ENCODE results near the gene UNC79.
A peak's percentile ranks its signal among the peaks of the same experiment; 100 is the strongest.
"Not testable (repeated sequence)": the region's sequence is repeated elsewhere in the genome, so short reads cannot be mapped to it uniquely, and the experiment has no call there.

Gene UNC79

GRCh38 chr14:93496856-93497741 lies 66.4 kb downstream of the UNC79 start:
- DNase-seq, result no peak

DNA sequence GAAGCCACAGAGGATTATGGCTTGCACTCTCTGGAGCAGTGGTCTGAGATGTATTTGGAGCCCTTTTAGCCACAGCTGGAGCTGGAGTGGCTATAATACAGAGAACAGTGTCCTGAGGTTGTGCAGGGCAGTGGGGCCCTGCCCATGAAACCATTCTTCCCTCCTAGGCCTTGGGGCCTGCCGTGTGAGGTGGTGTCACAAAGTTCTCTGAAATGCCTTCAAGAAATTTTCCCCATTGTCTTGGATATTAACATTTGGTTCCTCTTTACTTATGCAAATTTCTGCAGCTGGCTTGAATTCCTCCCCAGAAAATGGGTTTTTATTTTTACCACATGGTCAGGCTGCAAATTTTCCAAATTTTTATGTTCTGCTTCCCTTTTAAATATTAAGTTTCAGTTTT lies 79.3 kb downstream of the UNC79 start:
- no peak for DNase-seq

- no peak for DNase-seq
These were observed 80.3 kb downstream of the UNC79 start for GRCh38 chr14:93511001-93511400.

DNA sequence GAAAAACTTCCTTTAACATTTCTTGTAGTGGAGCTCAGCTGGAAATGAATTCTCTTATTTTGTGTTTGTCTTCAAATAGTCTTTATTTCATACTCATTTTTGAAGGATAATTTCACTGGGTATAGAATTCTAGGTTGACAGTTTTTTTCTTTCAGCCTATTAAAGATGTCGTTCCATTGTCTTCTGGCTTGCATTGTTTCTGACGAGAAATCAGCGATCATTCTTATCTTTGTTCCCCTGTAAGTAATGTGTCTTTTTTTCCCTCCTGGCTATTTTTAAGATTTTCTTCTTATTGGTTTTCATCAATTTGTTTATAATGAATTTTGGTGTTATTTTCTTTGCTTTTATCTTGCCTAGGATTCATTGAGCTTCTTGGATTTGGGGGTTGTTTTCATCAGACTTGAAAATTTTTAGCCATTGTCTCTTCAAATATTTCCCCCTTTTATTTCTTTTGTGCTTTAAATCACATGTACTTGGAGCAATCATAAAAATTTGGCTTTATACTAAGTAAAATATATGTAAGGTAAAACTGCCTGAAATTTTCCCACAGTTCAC lies 89.4 kb downstream of the UNC79 start:
- DNase-seq, result no peak

DNA sequence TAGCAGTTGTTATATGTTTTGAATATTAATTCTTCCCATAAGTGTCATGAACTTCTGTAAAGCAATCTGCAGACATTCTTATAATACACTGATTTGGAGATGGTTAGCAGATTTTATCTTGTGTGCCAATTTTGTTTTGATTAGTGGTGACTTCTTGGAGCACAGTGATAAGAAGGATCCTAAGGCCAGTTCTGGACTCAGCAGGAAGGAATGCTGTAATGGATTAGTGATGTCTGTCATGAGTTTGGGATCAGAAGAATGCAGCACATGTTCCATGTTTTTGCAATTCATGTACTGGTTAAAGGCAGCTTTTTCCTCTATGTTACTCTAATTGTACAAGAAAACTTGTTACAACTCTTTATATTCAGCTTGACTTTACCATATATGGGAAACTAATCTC lies 91.5 kb downstream of the UNC79 start:
- DNase-seq, result no peak

GRCh38 chr14:93525216-93525615 lies 94.5 kb downstream of the UNC79 start:
- DNase-seq, result not testable (repeated sequence)

- DNase-seq, result peak; percentile 24
These were observed 95.1 kb downstream of the UNC79 start for GRCh38 chr14:93525696-93526451.

GRCh38 chr14:93527203-93527607 lies 96.5 kb downstream of the UNC79 start:
- peak; percentile 0 for DNase-seq

GRCh38 chr14:93528884-93529558 lies 98.3 kb downstream of the UNC79 start:
- no peak for DNase-seq

- no peak for DNase-seq
These were observed 100.9 kb downstream of the UNC79 start for GRCh38 chr14:93531644-93532043.

DNA sequence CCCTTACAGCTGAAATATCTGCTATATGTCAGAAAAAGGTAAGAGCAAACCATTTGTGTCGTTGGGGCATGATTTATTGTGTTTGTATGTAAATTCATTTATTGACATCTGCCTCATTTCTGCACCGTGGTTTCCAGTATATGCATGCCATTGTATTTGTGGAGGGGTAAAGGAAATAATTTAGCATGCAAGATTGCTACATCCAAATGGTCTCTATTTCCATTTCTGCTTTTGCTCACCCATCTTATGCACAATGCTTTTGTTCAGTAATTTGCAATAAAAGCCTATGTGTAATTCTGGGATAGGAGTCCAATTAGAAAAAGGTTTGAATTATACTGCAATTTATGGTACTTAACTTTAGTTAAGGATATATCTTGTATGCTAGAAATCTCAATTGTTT lies 101.8 kb downstream of the UNC79 start:
- no peak for DNase-seq

GRCh38 chr14:93533437-93533836 lies 102.7 kb downstream of the UNC79 start:
- no peak for DNase-seq

DNA sequence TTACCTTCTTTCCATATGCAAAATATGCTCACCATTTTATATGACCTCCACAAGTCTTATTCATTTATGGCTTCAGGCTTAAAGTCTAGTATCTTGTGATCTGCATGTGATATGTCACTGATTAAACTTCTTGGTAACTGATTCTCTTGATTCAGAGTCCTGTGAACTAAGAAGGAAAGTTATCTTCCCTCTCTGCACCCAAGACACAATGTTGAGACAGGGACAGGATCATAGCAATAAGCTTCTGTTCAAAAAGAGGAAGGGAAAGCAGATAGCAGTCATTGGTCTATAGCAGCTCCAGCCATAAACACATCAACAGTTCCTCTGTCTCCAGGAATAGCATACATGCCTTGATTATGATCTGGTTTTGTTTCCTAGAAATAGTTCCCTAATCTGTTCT lies 103.1 kb downstream of the UNC79 start:
- no peak for DNase-seq

DNA sequence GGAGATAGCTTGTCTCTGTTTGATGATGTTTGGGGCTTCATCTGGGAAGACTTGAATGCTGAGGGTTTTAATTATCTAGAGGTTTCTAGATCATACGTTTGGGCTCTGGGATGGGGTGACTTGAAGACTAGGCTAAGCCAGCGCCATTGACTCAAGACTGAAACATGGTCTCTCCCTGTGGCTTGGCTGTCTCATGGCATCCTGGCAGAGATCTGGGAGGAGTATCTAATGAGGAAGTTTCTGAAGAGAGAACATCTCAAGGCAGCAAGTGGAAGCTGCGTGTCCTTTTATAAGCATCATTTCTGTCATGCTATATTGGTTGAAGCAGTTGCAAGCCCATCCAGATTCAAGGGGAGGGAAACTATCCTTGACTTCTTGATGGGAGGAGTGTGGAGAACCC lies 104.8 kb downstream of the UNC79 start:
- DNase-seq, result no peak

GRCh38 chr14:93536945-93537344 lies 106.2 kb downstream of the UNC79 start:
- DNase-seq, result peak; percentile 2

DNA sequence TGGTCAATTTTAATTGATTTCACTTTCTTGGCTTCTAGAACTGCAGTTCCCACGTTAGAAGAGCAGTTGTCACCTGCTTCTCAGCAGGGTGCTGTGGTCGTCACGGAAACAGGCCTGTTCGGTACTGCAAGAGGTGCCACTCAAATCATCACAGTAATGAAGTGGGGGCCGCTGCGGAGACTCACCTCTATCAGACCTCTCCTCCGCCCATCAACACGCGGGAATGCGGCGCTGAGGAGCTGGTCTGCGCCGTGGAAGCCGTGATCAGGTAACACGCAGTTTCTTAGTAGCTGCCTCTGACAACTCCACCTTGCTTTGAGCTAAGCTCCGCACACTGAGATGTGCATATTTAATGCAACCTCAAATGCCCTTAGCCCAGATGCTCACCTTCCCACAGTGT lies 107.2 kb downstream of the UNC79 start:
- no peak for DNase-seq

GRCh38 chr14:93538413-93538812 lies 107.7 kb downstream of the UNC79 start:
- peak; percentile 20 for DNase-seq

DNA sequence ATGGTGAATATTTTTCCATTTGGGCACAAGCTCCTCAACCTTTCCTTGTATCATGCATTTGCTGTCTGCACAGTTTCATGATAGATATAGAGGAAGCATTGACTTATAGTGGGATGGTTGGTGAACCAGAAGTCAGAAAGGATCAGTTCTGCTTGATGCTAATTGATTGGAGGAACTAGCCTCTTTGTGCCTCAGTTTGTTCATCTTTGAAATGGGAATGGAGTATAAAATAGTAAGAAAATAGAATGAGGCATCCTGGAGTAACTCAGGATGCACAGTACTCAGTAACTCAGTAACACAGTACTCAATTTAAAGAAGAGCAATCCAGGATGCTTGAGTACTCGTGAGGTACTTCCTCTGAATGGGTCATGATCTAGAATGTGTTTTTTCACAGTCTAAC lies 109.5 kb downstream of the UNC79 start:
- no peak for DNase-seq

- DNase-seq, result peak; percentile 4
These were observed 113.0 kb downstream of the UNC79 start for GRCh38 chr14:93543766-93544165.

GRCh38 chr14:93544212-93544611 lies 113.5 kb downstream of the UNC79 start:
- DNase-seq, result no peak

DNA sequence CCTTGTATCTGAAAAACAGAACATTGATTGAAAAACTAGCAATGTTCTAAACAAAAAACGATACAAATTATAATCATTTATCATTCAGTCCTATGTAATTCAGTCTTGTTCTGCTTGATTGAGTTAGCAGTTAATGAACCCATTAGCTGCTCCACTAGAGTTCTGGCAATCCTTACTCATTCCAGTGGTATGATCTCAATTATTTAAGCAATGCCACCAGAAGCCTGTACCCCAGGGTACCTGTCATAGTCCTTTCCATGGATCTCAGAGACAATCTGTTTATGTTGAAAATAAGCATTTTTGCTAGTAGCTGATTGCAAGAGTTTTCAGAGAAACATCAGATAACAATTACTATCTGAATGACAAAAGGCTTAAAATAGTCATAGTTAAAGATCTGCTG lies 115.9 kb downstream of the UNC79 start:
- DNase-seq, result no peak

GRCh38 chr14:93548102-93548843 lies 117.5 kb downstream of the UNC79 start:
- no peak for DNase-seq

- no peak for DNase-seq
These were observed 118.9 kb downstream of the UNC79 start for GRCh38 chr14:93549595-93549994.
